OCI-M1 (cell line): ENCODE results near the gene BAG5.

ENCODE experiments used
- DNase-seq: peaks from one replicate; lab custom pipeline; 2025; lab: John Stamatoyannopoulos, UW

The BAG5 gene

DNA sequence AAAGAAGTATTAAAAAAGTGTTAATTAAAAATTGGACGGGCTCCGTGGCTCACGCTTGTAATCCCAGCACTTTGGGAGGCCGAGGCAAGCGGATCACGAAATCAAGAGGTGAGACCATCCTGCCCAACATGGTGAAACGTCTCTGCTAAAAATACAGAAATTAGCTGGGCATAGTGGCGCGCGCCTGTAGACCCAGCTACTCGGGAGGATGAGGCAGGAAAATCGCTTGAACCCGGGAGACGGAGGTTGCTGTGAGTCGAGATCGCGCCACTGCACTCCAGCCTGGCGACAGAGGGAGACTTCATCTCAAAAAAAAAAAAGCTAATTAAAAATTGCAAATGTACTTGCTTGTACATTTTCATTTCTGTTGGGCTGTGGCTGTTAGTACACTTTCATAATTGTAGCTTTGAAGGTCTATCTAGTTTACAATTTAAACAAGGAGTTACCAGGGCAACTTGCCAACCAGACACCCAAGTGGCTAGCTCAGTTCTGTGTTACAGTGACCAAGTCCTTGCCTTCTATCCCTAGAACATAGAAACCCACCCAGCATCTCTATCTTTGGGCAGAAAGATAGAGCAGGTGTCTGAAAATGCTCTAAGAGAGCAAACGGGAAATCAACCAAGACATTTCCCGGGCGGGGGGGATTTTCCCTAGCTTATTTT, 1.5 kb upstream of the BAG5 start:
- DNase-seq: no peak

GRCh38 chr14:103563226-103563620, 766 bp upstream of the BAG5 start:
- DNase-seq: no peak

DNA sequence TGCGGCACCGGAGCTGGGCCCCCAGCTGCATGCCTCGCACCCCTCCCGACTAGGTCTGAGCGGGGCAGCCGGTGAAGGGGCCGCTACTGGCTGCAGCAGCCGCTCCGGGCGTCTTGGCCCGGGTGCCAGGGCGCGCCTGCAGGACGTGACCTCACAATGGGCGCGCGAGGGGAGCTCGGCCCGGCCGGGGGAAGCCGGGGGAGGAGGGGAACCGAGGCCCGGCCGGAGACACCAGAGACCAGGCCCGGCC, 353 bp downstream of the BAG5 start:
- DNase-seq: no peak

- peak; percentile 22 for DNase-seq
Measured at GRCh38 chr14:103561381-103562178, 877 bp downstream of the BAG5 start.

GRCh38 chr14:103560691-103561090, 1.8 kb downstream of the BAG5 start:
- no peak for DNase-seq

GRCh38 chr14:103559766-103560165, 2.7 kb downstream of the BAG5 start:
- DNase-seq: no peak

DNA sequence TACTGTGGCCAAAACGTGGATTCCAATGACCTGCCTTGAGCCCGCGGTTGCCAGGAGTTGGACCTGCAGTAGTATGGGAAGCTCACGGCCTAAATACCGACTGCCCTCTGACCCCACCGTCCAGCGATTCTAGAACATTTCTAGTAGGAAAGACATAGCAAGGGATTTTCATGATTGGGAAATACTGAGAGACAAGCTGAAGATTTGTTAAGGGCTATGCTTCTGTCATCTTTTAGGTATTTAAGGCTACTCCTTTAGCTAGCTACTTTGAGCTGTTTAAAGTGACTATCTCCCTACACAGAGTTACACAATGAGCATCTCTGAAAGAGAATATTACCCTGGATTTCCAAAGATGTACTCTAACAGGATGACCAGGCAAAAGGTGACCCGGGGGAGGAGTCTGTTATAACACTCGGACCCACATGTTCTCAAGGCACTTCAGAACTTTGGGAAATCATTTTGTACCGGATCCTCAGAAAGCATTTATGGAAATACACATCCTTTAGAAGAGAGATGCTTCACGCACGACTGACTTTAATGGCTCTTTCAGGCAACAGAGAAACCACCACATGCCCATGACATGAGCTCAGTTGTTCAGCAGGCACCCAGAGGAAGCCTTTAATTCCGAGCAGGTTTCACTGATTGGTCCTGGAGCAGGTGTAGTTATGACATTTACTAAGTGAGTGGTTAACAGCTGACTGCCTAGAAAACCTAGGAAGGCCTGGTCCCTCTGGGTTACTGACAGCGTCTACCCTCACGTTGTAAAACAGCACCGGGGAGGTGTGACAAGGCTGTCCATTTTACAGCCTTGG, 4.2 kb downstream of the BAG5 start:
- no peak for DNase-seq

DNA sequence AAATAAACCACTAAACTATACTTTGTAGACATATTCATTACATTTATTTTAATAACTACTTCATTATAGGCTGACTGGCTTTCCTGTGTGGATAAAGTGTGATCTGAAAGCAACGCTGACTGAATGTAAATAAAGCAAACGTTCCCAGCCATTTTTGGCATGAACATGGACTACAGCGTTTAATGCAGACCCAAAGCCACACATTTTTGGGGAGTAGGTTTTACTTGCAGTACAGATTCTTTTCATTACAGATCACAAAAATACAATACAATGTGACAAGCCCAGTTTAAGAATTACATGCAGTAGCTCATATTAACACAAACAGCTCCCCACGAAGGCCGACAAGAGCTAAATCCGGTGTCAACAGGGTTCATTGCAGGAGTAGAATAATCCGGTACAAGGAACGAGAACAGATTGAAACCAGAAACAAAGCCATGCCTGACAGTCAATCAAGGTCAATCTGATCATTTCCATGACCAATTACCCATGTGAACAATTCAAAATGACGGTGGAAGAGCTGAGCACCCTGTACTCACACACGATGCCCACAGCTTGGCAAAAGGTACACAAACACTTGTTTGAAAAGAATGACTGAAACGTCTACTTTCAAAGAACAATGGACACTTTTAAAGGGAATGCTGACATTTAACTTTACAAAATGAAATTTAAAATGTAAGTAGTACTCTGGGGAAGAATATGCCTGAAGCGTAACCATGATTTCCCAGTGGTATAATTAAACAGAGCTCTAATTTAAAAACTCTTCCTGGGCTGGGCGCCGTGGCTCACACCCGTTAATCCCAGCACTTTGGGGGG, 5.3 kb downstream of the BAG5 start:
- DNase-seq: no peak

DNA sequence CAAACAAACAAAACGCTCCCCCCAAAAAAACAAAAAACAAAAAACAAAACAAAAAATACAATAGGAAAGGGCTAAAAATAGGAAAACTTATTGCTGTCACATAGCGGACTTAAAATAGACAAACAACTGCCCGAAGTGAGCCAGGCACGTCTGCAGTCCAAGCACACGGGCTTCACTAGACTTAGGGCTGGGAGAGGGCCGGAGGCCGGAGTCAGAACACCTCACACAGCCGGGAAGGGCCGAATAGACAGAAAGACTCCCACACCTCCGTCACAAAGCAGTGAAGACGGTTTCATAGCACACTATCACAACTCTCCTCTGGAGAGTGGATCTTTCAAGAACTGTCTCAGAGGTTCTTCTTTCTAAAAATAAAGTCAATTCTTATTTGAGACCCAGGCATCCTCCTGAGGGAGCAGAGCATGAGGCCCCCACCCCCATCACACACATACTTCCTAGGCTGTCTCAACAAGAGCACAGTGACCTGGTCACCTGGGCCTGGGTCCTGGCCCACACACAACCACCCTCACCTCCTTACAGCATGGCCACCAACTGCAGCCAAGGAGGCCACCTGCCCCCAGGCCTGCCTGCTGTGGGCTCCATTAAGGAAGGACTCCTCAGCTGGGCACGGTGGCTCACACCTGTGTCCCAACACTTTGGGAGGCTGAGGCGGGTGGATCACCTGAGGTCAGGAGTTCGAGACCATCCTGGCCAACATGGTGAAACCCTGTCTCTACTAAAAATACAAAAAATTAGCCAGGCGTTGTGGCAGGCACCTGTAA, 6.7 kb downstream of the BAG5 start:
- no peak for DNase-seq

- no peak for DNase-seq
Measured at GRCh38 chr14:103552846-103553210, 9.6 kb downstream of the BAG5 start.

DNA sequence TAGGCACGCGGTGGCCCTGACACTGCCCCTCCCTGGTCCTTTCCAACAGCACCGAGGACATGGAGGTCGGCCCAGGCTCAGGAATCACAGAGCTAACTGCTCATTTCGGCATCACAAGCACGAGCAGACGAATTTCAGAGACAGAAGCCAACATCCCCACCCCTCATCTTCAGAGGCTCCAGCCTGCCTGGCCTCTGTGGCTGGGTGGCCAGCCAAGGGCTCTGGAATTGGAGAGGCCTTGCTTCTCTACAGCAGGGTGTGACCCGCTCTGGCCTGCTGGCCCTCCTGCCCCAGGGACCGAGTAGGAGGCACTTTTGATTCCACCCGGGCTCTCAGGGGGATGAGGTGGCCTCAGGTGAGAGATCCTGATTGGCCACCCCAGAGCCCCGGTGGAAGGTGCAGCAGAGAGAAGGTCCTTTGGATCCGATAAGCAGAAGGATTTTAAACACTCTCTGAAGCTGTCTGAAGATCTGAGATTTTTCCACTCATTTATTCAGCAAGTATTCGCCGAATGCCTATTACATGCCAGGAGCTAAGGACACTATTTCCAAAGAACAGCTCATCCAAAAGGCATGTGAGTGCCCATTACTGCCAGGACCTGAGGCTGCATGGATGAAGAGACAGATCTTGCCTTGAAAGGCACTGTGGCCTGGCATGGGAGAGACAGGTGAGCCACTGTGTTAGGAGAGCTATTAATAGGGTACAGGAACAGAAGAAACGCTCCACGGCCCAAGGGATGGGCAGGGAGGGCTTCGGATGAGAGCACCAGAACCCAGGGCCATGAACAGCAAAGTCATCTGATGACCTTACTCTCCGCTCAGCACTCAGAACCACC, 10.2 kb downstream of the BAG5 start:
- DNase-seq: no peak

- no peak for DNase-seq
Measured at GRCh38 chr14:103551338-103551762, 11.1 kb downstream of the BAG5 start.

DNA sequence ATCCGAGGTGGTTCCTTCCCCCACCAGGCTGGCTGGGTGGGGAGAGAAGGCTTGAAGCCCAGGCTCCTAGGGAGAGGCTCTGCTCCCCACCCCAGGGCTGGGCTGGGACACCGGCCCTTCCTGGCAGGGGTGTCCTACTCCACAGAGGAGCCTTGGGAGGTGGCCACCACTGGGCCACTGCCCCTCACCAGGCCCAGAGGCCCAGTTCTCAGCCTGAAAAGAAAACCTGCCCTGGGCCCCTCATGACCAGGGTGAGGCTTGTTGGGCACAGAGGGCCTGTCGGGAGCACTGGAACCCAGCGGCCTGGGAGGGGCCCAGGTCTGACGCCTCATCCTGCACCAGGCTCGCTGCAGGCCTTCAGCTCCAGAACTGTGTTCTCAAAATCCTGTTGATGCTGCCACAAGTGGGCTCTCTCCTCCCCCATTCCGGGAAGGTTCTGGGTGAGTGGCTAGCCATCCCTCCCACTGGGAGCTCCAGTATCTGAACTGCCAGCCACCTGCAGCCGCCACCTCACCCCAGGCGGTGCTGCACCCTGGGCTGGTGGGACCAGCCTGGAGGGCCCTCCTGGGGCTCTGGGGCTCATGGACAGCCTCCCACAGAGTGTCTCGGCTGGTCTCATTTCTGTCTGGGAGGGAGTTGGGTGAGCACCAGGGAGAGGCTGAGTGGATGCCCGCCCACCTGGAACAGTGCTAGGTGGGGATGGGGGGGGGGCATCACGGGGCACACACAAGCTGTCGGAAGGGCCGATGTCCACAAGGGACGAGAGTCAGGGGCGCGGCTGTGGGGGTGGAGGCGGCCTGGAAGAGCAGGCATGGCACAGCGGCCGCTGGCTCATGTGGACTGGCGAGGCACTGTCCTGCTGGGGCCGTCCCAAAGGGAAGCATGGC, 11.8 kb downstream of the BAG5 start:
- no peak for DNase-seq

- no peak for DNase-seq
Measured at GRCh38 chr14:103549361-103550311, 12.8 kb downstream of the BAG5 start.

GRCh38 chr14:103548463-103549351, 13.8 kb downstream of the BAG5 start:
- no peak for DNase-seq

DNA sequence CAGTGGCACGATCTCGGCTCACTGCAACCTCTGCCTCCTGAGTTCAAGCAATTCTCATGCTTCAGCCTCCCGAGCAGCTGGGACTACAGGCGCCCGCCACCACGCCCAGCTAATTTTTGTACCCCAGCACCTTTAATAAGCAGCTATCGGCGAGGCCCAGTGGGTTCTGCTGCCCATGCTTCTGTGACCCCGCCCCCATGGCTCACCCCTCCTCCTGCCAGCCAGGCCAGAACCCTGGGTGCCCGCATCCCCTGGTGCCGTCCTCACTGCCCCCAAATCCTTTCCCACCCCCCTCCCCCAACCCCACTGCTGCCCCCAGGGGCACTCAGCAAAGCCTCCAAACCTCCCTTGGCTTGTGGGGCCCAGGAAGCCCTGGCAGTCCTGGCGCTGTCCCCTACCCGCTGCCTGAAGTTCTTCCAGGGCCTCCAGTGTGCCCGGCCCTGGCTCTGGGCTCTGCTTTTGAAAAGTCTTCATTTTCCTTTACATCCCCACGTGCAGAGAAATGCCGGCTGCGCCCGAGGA, 14.5 kb downstream of the BAG5 start:
- DNase-seq: no peak

DNA sequence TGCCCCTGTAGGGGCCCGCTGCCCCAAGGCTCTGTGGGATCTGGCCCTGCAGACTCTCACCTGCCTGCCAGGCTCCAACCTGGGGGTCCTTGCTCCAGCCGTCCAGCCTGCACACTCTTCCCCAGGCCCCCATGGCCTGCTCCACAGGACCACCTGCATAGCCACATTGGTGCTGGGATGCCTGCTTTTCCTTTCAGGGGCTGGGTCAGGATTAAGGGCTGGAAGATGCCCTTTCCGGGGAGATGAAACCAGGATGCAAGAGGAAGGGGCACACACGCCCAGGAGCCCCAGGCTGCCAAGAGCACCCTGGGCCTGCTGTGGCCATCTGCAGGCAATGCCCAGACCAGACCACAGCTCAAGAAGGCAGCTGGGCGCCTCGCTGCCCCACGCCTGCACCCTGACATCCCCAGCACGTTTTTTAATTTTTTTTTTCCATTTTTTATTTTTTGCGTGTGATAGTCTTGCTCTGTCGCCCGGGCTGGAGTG, 15.0 kb downstream of the BAG5 start:
- DNase-seq: no peak
